ENCODE results near the gene CCDC78.
"Not testable (repeated sequence)": the region's sequence is repeated elsewhere in the genome, so short reads cannot be mapped to it uniquely, and the experiment has no call there.

The CCDC78 gene

DNA sequence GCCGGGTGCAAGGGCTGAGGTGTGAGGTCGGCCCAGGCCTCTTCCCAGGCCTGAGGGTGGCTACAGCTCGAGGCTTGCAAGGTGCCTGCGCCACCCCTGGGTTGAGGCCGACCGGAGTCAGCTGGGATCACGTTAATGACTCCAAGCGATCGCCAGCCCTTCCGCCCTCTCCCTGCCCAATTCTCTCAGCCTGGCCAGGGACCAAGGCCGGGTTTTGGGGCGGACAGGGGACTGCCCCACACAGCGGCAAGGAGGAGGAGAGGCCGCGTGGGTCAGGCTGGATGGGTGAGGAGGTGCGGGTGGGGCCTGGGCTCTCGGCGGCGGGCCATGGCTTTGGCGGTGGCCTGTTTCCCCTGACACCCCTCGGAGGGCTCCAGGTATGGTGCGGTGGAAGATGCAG lies 32.9 kb downstream of the CCDC78 start:
- Mint-ChIP-seq H3K4me1 (peaks cover 10% of the 10 kb centered on the region), H3K36me3 (ENCODE audit: low read depth) (no peaks in the 10 kb centered on the region), H3K4me3 (peak overlapping the region in 1 of 3 experiments; percentile 21), H3K27me3 (ENCODE audit: low read depth) (peaks cover 75% of the 10 kb centered on the region), H3K9me3 (no peaks in the 10 kb centered on the region), H3K27ac (no peak overlapping the region)
- TF ChIP-seq, protein P1, sequence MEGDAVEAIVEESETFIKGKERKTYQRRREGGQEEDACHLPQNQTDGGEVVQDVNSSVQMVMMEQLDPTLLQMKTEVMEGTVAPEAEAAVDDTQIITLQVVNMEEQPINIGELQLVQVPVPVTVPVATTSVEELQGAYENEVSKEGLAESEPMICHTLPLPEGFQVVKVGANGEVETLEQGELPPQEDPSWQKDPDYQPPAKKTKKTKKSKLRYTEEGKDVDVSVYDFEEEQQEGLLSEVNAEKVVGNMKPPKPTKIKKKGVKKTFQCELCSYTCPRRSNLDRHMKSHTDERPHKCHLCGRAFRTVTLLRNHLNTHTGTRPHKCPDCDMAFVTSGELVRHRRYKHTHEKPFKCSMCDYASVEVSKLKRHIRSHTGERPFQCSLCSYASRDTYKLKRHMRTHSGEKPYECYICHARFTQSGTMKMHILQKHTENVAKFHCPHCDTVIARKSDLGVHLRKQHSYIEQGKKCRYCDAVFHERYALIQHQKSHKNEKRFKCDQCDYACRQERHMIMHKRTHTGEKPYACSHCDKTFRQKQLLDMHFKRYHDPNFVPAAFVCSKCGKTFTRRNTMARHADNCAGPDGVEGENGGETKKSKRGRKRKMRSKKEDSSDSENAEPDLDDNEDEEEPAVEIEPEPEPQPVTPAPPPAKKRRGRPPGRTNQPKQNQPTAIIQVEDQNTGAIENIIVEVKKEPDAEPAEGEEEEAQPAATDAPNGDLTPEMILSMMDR (IDR thresholded peaks at IDR 0.05; ENCODE audit: unreplicated experiment in 3 of 3): no peak

DNA sequence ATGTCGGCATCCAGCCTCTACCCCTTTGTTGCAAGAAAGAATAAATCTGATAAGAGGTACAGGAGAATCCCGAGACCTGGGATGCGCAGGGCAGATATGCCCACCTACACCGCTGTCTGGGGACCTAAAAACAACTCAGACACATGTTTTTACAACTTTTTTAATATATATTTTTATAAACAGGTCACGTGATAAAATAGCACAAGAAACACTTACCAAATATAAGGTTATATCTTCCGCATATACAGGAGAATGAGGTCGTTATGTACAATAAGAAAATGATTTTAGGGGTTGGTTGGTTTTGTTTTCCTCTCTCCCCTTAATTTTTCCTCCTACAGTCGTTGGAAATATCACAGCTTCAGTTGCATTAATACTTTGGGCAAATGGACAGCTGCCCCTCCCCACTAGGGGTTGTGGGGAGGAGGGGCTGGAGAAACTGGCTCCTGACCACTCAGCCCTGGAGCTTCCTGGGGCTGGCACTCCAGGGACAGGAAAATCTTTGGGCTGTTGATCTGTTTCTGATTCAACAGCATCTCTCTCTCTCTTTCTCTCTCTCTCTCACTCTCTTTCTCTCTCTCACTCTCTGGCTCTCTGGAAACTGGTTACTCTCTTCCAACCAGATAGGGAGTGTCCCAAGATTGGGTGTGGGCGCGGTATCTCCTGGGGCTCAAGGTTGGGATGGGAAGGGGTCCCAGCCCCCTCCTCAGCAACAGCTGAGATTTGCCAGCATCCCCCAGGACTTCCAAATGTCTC lies 33.7 kb downstream of the CCDC78 start:
- Mint-ChIP-seq H3K4me1 (peaks cover 10% of the 10 kb centered on the region), H3K27ac (peak overlapping the region in 2 of 3 experiments; percentile 12 to 45), H3K36me3 (ENCODE audit: low read depth) (no peaks in the 10 kb centered on the region), H3K9me3 (no peaks in the 10 kb centered on the region), H3K27me3 (ENCODE audit: low read depth) (peaks cover 67% of the 10 kb centered on the region), H3K4me3 (peak overlapping the region; percentile 79 to 94 (median 80))
- TF ChIP-seq, protein P1 (IDR thresholded peaks at IDR 0.05; ENCODE audit: unreplicated experiment in 3 of 3): no peak

DNA sequence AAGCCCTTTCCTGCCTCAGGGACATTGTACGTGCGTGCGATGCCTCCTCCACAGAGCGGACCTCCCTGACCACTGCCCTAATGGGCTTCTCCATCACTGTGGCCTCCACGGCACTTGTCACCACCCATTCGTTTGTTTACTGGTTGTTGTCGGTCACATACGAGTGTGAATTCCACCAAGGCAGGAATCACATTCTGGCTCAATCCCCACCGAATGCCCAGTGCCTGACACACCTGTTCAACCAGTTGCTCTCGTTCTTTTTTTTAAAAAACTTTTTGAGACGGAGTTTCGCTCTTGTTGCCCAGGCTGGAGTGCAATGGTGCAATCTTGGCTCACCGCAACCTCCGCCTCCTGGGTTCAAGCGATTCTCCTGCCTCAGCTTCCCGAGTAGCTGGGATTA lies 35.0 kb downstream of the CCDC78 start:
- not testable (repeated sequence) for H3K9me3 Mint-ChIP-seq; H3K36me3 Mint-ChIP-seq (ENCODE audit: low read depth)
- Mint-ChIP-seq H3K4me3 (peak overlapping the region; percentile 94 to 97 (median 94)), H3K27ac (peak overlapping the region in 2 of 3 experiments; percentile 13 to 16), H3K4me1 (peaks cover 10% of the 10 kb centered on the region), H3K27me3 (ENCODE audit: low read depth) (peaks cover 54% of the 10 kb centered on the region)

DNA sequence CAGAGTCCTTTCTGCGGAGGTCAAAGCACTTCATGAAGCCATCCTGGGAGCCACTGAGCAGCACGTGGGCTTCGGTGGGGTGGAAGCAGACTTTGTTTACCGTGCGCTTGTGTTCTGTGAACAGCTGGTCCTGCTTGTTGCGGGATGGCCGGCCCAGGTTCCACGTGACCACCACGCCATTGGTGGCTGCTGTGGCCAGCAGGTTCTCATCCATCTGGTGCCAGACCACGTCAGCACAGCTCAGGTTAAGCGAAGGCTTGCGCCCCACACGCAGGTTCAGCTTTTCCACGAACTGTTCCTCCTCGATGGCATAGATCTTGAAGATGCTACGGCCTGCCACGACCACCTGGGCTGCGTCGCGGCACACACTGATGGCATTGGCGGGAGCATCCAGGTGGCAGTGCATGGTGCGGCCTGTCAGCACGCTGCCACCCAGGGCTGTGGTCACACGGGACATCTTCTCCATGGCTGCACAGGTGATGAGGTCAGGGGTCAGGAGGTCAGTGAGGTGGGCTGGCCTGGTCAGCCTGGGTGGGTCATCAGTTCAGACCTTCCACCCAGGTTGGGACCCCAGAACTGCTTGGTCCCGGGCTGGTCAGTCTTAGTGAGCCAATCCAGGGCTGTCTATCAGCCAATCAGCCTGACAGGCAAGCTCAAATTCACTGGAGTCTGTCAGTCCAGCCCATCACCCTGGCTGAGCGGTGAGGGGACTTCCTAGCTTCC lies 36.9 kb downstream of the CCDC78 start:
- Mint-ChIP-seq H3K9me3 (no peaks in the 10 kb centered on the region), H3K27ac (no peak overlapping the region), H3K36me3 (ENCODE audit: low read depth) (no peaks in the 10 kb centered on the region)

DNA sequence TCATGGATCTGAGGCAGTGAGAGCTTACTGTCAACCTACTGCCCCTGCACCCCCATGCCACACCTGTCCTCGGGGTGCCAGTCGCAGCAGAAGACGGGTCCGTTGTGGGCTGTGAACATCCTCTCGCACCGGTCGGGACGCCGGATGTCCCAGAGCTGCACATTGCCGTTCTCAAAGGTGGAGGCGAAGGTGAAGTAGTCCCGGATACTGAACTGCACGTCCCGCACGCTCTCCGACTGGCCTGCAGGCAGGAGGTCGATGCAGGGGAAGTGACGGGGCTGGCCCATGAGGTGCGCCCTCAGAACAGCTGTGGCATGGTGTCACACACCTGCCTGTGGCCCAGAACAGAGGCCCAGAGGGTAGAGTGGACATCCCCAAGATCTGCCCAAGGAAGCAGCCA lies 38.7 kb downstream of the CCDC78 start:
- TF ChIP-seq, protein P1 (IDR thresholded peaks at IDR 0.05; ENCODE audit: unreplicated experiment in 3 of 3): no peak

More for the DNA sequence above, 36.9 kb downstream of the CCDC78 start:
- Mint-ChIP-seq H3K4me3 (peak overlapping the region; percentile 94 to 97 (median 94)), H3K27me3 (ENCODE audit: low read depth) (peaks cover 40% of the 10 kb centered on the region), H3K4me1 (peaks cover 10% of the 10 kb centered on the region)
- TF ChIP-seq, protein P1 (IDR thresholded peaks at IDR 0.05; ENCODE audit: unreplicated experiment in 3 of 3): no peak

DNA sequence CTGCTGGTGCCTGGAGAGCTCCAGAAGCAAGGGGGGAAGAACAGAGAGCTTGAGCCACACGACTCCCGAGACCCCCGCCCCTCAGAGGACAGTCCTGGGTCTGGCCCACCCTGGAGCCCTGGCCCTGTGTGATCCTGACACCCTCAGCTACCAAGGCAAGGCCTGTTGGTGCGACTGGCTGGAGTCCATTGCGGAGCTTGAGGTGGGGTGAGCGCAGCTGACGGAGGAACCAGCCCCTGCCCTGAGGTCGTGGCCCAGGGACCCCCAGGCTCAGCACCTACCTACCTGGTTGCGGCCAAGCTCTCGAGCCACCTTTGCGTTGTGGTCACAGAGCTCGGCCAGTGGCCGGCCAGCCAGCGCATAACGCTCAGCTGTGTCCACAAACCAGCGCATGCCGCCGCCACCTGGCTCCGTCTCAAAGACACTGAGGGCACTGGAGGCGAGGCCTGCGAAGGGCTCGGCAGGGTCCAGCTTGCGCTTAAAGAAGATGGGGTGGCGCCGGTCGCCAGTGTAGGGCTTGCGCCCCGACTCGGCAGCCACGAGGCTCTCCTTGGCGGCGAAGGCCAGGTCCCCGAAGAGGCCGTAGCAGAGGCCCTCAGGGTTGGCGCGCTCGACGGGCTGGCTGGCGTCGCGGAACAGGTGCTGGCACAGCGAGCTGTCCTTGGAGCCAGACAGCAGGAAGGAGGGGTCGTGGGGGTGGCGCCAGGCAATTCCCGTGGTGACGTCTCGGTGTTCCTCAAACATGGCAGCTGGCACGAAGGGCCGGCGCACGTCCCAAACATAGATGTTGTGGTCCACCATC lies 39.6 kb downstream of the CCDC78 start:
- Mint-ChIP-seq H3K27me3 (ENCODE audit: low read depth) (peaks cover 17% of the 10 kb centered on the region), H3K4me1 (peaks cover 9% of the 10 kb centered on the region)

More for the DNA sequence above, 38.7 kb downstream of the CCDC78 start:
- H3K36me3 Mint-ChIP-seq (ENCODE audit: low read depth): no peaks in the 10 kb centered on the region
- H3K4me1 Mint-ChIP-seq: peaks cover 12% of the 10 kb centered on the region
- H3K9me3 Mint-ChIP-seq: no peaks in the 10 kb centered on the region
- H3K4me3 Mint-ChIP-seq: peak overlapping the region; percentile 24 to 48 (median 37)
- peaks cover 25% of the 10 kb centered on the region for H3K27me3 Mint-ChIP-seq (ENCODE audit: low read depth)
- no peak overlapping the region for H3K27ac Mint-ChIP-seq

More for the DNA sequence above, 39.6 kb downstream of the CCDC78 start:
- H3K9me3 Mint-ChIP-seq: no peaks in the 10 kb centered on the region
- H3K4me3 Mint-ChIP-seq: peak overlapping the region; percentile 13 to 75 (median 66)
- H3K27ac Mint-ChIP-seq: no peak overlapping the region
- no peaks in the 10 kb centered on the region for H3K36me3 Mint-ChIP-seq (ENCODE audit: low read depth)
- TF ChIP-seq, protein P1 (IDR thresholded peaks at IDR 0.05; ENCODE audit: unreplicated experiment in 3 of 3): no peak
